ENCODE results near the gene HPX.
"Not testable (repeated sequence)": the region's sequence is repeated elsewhere in the genome, so short reads cannot be mapped to it uniquely, and the experiment has no call there.

Gene HPX

DNA sequence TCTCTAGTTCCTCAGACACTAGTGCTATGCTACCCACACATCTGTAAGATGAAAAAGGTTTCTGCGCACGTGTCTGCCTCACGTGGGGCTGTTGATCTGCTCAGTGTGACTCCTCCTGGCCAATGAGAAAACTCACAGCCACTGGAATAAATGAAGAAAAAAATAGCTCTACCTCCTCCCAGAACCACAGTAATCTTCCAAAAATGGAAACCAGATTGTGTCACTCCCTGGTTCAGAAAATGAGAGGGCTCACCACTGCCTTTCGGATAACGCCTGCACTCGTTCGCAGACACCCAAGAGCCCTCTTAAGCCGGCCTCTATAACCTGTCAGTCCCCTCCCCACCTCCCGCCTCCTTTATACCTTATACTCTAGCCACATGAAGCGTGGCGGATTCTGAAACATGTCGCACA, 27.0 kb downstream of the HPX start:
- peak; percentile 35 for DNase-seq

DNA sequence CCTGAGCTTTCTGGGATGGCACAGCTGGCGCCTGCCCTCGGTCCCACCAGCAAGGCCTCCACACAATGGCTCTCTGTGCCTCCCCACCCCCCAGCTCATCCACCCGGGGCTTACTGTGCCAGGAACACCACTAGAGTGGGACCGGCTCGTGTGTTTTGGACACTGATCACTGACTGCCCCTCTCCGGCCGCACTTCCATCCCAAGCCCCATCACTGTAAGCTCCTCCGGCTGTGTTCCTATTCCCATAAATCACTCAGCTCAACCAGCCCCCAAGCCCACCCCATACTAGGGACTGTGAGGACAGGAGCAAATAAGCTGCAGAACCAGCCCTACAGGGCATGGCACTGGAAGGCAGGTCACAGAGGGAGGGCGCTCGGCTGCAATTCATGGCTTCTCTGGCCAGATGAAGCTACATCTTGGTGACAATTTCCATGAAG, 29.2 kb downstream of the HPX start:
- DNase-seq, result no peak

DNA sequence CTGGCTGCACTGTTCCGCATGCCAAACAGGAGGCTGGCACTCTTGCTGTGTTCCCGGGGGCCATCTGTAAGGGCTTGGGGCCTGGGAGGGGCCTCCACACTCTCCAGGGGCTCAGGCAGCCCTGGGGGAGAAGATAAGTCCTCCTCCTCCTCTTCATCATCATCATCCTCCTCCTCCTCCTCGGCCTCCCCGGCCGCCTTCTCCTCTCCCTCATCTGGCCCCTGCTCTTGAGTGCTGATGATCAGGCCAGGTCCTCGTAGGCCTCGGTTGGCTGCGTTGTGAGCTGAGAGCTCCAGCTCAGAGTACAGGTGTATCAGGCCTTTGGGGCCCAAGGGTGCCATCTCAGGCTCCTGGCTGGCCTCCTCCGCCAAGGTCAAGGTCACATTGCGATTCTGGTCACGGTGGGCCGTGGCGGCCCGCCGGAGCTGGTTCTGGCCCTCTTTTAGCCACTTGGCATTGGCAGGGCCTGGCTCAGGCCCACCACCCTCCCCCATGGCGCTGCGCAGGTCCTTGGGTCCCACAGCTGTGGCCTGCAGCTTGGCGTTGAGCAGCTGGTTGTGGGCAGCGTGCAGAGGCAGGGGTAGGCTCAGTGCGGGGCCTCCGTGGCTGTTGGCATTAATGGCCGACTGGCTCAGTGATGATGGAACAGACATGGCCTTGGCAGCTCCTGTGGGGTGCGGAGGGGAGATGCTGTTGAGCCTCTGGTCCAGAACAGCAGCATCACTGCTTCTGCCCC, 29.9 kb downstream of the HPX start:
- DNase-seq, result no peak

GRCh38 chr11:6406370-6406769, 34.4 kb downstream of the HPX start:
- no peak for DNase-seq

DNA sequence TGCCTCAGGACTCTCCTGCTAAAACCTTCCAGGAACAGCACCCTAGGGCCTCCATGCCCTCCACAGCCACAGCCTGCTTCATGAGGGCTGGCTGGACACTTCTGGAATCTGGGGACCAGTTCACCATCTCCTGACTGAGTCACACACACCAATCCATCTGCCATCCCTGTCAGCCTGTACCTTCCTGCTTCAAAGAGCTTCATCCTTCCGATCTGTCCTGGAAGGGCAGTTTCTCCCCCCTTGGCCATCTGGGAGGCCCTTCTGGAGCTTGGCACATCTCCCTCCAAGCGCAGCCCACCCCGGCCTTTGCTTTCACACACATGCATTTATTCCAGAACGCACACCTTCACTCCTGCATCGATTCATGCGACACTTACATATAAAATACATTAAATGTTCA, 34.9 kb downstream of the HPX start:
- no peak for DNase-seq

- DNase-seq, result no peak
Measured at GRCh38 chr11:6405052-6405667, 35.6 kb downstream of the HPX start.

GRCh38 chr11:6404342-6405051, 36.3 kb downstream of the HPX start:
- DNase-seq, result peak; percentile 69

DNA sequence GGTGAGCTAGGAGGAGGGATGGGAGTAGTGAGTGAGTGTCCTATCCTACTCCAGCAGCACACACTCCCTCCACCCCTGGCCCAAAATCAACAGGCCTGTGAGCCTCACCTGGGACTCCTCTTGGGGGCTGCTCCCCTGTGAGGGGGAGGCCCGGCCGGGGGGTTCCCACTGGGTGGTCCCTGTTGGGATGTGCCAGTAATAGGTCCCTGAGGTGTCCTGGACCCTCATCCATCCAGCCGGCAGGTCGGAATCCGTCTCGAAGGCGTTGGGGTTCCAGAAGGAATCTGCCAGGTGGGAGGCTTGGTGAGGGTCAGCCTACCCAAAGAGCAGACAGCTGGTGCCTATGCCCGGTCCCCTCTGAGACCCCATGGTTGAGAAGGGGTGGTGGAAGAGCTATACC, 37.2 kb downstream of the HPX start:
- no peak for DNase-seq

GRCh38 chr11:6402561-6402981, 38.2 kb downstream of the HPX start:
- DNase-seq, result no peak

- DNase-seq, result no peak
Measured at GRCh38 chr11:6402061-6402470, 38.7 kb downstream of the HPX start.

DNA sequence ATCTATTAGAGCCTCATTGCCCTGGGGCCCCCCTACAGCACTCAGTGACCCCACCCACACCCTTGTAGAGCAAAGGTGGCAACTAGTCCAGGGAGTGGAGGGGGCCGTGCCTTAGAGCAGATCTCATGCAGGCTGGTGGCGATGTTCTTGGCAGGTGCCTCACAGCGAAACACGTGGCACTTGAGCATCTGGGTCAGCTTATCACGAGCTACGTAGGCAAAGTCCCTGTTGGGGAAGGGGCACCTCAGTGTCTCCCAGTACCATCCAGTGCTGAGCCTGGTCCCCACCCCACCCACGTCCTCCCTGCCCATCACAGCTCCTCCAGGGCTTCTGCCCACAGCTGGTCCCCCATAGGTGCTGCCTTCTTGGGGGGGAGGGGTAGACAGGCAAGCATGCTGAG, 39.3 kb downstream of the HPX start:
- no peak for DNase-seq

- no peak for DNase-seq
Measured at GRCh38 chr11:6400431-6401345, 40.1 kb downstream of the HPX start.

- peak; percentile 23 for DNase-seq
Measured at GRCh38 chr11:6397636-6398035, 43.2 kb downstream of the HPX start.

GRCh38 chr11:6397156-6397555, 43.6 kb downstream of the HPX start:
- DNase-seq, result no peak

DNA sequence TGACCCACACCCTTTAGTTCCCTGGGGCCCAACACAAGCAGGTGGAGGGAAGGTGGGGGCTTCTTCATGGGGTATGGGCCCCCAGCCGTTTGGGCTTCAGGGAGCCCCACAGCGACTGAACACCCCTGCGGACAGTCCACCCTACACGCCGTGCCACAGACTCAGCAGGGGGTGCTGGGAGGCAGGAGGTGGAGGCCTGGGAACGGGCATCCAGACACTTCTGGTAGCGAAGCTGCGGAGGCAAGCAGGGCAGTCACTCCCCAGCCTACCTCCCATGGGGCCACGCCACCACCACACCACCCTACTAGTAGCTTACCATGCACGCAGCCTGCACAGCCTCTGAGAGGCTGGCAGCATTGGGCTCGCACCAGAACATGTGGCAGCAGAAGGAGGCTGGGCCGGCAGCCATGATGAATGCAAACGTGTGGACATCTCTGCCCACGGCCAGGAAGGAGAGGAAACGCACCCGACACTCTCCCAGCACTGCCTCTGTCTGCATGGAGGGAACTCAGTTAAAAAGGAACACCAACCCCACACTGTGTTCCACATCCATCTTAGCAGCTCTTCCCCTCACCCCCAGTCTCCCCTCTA, 45.2 kb downstream of the HPX start:
- no peak for DNase-seq

GRCh38 chr11:6393989-6394670, 46.7 kb downstream of the HPX start:
- DNase-seq, result no peak

DNA sequence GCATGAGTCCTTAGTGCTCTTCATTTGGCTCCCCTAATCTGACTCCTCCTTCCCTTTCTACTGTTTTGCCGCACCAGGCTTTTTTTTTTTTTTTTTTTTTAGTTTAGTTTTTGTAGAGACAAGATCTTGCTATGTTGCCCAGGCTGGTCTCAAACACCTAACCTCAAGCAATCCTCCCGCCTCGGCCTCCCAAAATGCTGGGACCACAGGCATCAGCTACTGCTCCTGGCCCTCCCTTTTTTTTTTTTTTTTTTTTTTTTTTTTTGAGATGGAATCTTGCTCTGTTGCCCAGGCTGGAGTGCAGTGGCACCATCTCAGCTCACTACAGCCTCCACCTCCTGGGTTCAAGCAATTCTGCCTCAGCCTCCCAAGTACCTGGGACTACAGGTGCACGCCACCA, 48.5 kb downstream of the HPX start:
- DNase-seq, result not testable (repeated sequence)

- DNase-seq, result no peak
Measured at GRCh38 chr11:6391537-6392134, 49.2 kb downstream of the HPX start.

- no peak for DNase-seq
Measured at GRCh38 chr11:6390718-6391469, 49.9 kb downstream of the HPX start.
